Sigmoid colon (tissue), 3 donors: ENCODE measurements around the gene AQR.

Experiments used
- POLR2A ChIP-seq, 2 donors: fragments of 450-650 bp; IDR thresholded peaks; one replicate each; pipeline ENCODE4 v1.6.1; 2016; ENCODE audit warnings: antibody characterized with exemption in 2 of 2, mild to moderate bottlenecking in 2 of 2, moderate library complexity in 2 of 2
- TF ChIP-seq, protein P1 (sequence below), 4 experiments: fragments of 450-650 bp in 3 of 4; fragments of 200-600 bp in 1 of 4; IDR thresholded peaks; one replicate each; pipeline ENCODE4 v1.5.1; 2016 to 2019; ENCODE audit warnings: antibody characterized with exemption in 4 of 4, mild to moderate bottlenecking in 3 of 4, moderate library complexity in 2 of 4

- TF ChIP-seq, protein P1, sequence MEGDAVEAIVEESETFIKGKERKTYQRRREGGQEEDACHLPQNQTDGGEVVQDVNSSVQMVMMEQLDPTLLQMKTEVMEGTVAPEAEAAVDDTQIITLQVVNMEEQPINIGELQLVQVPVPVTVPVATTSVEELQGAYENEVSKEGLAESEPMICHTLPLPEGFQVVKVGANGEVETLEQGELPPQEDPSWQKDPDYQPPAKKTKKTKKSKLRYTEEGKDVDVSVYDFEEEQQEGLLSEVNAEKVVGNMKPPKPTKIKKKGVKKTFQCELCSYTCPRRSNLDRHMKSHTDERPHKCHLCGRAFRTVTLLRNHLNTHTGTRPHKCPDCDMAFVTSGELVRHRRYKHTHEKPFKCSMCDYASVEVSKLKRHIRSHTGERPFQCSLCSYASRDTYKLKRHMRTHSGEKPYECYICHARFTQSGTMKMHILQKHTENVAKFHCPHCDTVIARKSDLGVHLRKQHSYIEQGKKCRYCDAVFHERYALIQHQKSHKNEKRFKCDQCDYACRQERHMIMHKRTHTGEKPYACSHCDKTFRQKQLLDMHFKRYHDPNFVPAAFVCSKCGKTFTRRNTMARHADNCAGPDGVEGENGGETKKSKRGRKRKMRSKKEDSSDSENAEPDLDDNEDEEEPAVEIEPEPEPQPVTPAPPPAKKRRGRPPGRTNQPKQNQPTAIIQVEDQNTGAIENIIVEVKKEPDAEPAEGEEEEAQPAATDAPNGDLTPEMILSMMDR (IDR thresholded peaks at IDR 0.05): no peak
- no peak for TF ChIP-seq POLR2A (IDR thresholded peaks at IDR 0.05)
These were observed 118.5 kb downstream of the AQR start for GRCh38 chr15:34851007-34851406.
